Activated naive CD8-positive, alpha-beta T cell (primary cell): ENCODE measurements around the gene ARL14EP.

ENCODE experiments used
- H3K27ac Mint-ChIP-seq: one replicate; pipeline ENCODE4 v1.8.0; 2021; ENCODE audit warnings: mixed read lengths
- H3K27me3 Mint-ChIP-seq: one replicate; pipeline ENCODE4 v1.8.0; 2021; ENCODE audit warnings: mixed read lengths
- H3K36me3 Mint-ChIP-seq: one replicate; pipeline ENCODE4 v1.8.0; 2021; ENCODE audit warnings: mixed read lengths
- H3K4me1 Mint-ChIP-seq: one replicate; pipeline ENCODE4 v1.8.0; 2021; ENCODE audit warnings: low read depth, mixed read lengths
- H3K4me3 Mint-ChIP-seq: one replicate; pipeline ENCODE4 v1.8.0; 2021; ENCODE audit warnings: mild to moderate bottlenecking, mixed read lengths
- H3K9me3 Mint-ChIP-seq: one replicate; pipeline ENCODE4 v1.8.0; 2021; ENCODE audit warnings: low read depth, mixed read lengths

ARL14EP gene

DNA sequence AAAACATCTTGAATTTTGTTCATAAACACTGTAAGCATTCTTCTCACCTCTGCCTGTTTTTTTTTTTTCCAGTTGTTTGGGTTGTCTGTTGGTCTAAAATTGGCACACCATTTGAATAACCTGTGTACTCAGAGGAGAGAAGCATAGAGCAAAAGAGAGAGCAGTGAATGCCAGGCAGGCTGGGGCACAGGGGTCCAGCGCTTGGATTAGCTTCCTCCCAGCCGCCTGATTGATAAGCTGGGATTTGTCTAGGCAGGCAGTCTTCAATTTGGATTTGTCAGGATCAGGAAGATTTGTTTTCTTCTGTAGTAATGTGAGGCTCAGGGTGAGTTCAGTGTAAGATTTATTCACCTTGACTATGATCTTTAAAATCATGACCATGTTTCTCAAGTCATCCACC, 59.0 kb downstream of the ARL14EP start:
- H3K27ac Mint-ChIP-seq: no peak overlapping the region
- H3K4me1 Mint-ChIP-seq: no peaks in the 10 kb centered on the region
- no peaks in the 10 kb centered on the region for H3K27me3 Mint-ChIP-seq
- H3K9me3 Mint-ChIP-seq: no peaks in the 10 kb centered on the region
- H3K4me3 Mint-ChIP-seq: no peak overlapping the region
- no peaks in the 10 kb centered on the region for H3K36me3 Mint-ChIP-seq
